Measurements from ENCODE around the gene RAB3D. TPM values are rescaled to one million over a fixed set of nuclear protein-coding genes. Genes with fewer than 3 reads are reported as not detected.

Gene RAB3D
- total RNA-seq, 1 donor from 2014 or later: 43.9 TPM

DNA sequence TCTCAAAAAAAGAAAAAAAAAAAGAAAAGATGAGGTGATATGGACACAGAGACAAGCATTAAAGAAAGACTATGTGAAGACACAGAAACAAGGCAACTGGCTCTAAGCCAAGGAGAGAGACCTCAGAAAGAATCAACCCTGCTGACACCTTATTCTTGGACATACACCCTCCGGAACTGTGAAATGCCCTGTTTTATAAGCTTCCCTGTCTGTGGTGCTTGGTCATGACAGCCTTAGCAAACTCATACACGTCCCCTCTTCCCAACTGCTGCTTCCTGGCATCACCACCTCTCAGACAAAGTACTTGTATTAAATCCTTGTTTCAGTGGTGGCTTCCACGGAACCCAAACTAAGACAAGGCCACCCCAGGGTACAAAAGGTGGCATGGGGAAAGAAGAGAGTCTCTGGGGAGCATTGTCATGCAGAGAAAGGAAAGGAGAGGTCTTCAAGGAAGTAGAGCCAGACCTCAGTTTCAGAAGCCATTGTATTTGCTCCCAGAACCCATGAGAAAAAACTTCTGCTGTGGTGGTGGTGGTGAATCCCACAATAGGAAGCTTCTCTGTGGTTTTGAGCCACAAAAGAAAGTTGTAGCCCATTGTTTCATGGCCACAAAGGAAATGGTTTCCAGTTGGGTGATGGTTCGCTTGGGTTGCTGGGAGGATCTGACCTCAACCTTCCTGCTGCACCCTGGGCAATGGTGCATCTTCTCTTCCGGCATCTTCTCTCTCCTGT, 59.8 kb downstream of the RAB3D start:
- H3K36me3 Mint-ChIP-seq (ENCODE audit: insufficient read depth): no peaks in the 10 kb centered on the region
- no peak for DNase-seq (ENCODE audit: low spot score, unreplicated experiment)
- no peak overlapping the region for H3K27ac Mint-ChIP-seq
- TF ChIP-seq, protein P1, sequence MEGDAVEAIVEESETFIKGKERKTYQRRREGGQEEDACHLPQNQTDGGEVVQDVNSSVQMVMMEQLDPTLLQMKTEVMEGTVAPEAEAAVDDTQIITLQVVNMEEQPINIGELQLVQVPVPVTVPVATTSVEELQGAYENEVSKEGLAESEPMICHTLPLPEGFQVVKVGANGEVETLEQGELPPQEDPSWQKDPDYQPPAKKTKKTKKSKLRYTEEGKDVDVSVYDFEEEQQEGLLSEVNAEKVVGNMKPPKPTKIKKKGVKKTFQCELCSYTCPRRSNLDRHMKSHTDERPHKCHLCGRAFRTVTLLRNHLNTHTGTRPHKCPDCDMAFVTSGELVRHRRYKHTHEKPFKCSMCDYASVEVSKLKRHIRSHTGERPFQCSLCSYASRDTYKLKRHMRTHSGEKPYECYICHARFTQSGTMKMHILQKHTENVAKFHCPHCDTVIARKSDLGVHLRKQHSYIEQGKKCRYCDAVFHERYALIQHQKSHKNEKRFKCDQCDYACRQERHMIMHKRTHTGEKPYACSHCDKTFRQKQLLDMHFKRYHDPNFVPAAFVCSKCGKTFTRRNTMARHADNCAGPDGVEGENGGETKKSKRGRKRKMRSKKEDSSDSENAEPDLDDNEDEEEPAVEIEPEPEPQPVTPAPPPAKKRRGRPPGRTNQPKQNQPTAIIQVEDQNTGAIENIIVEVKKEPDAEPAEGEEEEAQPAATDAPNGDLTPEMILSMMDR (IDR thresholded peaks at IDR 0.05; ENCODE audit: unreplicated experiment): no peak
- H3K4me3 Mint-ChIP-seq (ENCODE audit: low read depth): no peak overlapping the region
- H3K27me3 Mint-ChIP-seq: no peaks in the 10 kb centered on the region
- peaks cover 2% of the 10 kb centered on the region for H3K9me3 Mint-ChIP-seq (ENCODE audit: low read depth)
- H3K4me1 Mint-ChIP-seq (ENCODE audit: low read depth): no peaks in the 10 kb centered on the region

- Mint-ChIP-seq H3K27ac (no peak overlapping the region), H3K36me3 (ENCODE audit: insufficient read depth) (no peaks in the 10 kb centered on the region), H3K4me1 (ENCODE audit: low read depth) (no peaks in the 10 kb centered on the region), H3K27me3 (no peaks in the 10 kb centered on the region), H3K4me3 (ENCODE audit: low read depth) (no peak overlapping the region), H3K9me3 (ENCODE audit: low read depth) (peaks cover 2% of the 10 kb centered on the region)
- no peak for DNase-seq (ENCODE audit: low spot score, unreplicated experiment)
- TF ChIP-seq, protein P1 (IDR thresholded peaks at IDR 0.05; ENCODE audit: unreplicated experiment): no peak
These were observed 60.8 kb downstream of the RAB3D start for GRCh38 chr19:11278670-11279069.

GRCh38 chr19:11274533-11275086, 64.8 kb downstream of the RAB3D start:
- Mint-ChIP-seq H3K36me3 (ENCODE audit: insufficient read depth) (no peaks in the 10 kb centered on the region), H3K4me1 (ENCODE audit: low read depth) (no peaks in the 10 kb centered on the region), H3K4me3 (ENCODE audit: low read depth) (no peak overlapping the region), H3K27ac (no peak overlapping the region), H3K27me3 (no peaks in the 10 kb centered on the region), H3K9me3 (ENCODE audit: low read depth) (peaks cover 2% of the 10 kb centered on the region)
- TF ChIP-seq, protein P1 (IDR thresholded peaks at IDR 0.05; ENCODE audit: unreplicated experiment): no peak
- no peak for DNase-seq (ENCODE audit: low spot score, unreplicated experiment)

- Mint-ChIP-seq H3K4me3 (ENCODE audit: low read depth) (no peak overlapping the region), H3K27ac (no peak overlapping the region), H3K9me3 (ENCODE audit: low read depth) (peaks cover 2% of the 10 kb centered on the region), H3K36me3 (ENCODE audit: insufficient read depth) (no peaks in the 10 kb centered on the region), H3K4me1 (ENCODE audit: low read depth) (no peaks in the 10 kb centered on the region), H3K27me3 (no peaks in the 10 kb centered on the region)
- TF ChIP-seq, protein P1 (IDR thresholded peaks at IDR 0.05; ENCODE audit: unreplicated experiment): no peak
- no peak for DNase-seq (ENCODE audit: low spot score, unreplicated experiment)
These were observed 65.5 kb downstream of the RAB3D start for GRCh38 chr19:11273989-11274388.

DNA sequence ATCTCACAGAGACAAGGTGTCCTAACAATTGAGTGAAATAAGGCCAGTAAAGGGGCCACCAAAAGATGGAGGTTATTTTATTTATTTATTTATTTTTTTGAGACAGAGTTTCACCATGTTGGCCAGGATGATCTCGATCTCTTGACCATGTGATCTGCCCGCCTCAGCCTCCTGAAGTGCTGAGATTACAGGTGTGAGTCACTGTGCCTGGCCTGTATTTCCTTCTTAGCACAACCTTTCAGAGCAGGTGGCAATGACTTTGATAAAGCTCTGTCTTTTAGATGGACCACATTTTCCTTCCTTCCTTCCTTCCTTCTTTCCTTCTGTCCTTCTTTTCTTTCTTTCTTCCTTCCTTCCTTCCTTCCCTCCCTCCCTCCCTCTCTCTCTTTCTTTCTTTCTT, 66.2 kb downstream of the RAB3D start:
- Mint-ChIP-seq H3K4me3 (ENCODE audit: low read depth) (no peak overlapping the region), H3K27ac (no peak overlapping the region), H3K27me3 (no peaks in the 10 kb centered on the region), H3K9me3 (ENCODE audit: low read depth) (peaks cover 2% of the 10 kb centered on the region), H3K4me1 (ENCODE audit: low read depth) (no peaks in the 10 kb centered on the region), H3K36me3 (ENCODE audit: insufficient read depth) (no peaks in the 10 kb centered on the region)
- TF ChIP-seq, protein P1 (IDR thresholded peaks at IDR 0.05; ENCODE audit: unreplicated experiment): no peak
- no peak for DNase-seq (ENCODE audit: low spot score, unreplicated experiment)

Other genes starting within 250 kb of the RAB3D start
- 22.8 and 24.3 TPM in 2 replicates for gene SPC24, start 183.9 kb downstream of the RAB3D start, total RNA-seq
- gene KANK2, start 142.1 kb downstream of the RAB3D start, total RNA-seq: 27.6 and 29.1 TPM in 2 replicates
- gene ANGPTL8, start 100.0 kb downstream of the RAB3D start, total RNA-seq: not detected in 2 replicates
- gene DOCK6, start 77.1 kb downstream of the RAB3D start, total RNA-seq: 88.0 and 89.1 TPM in 2 replicates
- gene TSPAN16, start 43.5 kb downstream of the RAB3D start, total RNA-seq: not detected in 2 replicates
- 49.8 and 51.1 TPM in 2 replicates for gene TMEM205, start 6.6 kb upstream of the RAB3D start, total RNA-seq
- 25.0 and 27.6 TPM in 2 replicates for gene CCDC159, start 6.9 kb upstream of the RAB3D start, total RNA-seq
- 7.9 and 10.1 TPM in 2 replicates for gene PLPPR2, start 15.8 kb upstream of the RAB3D start, total RNA-seq
- 3.2 and 3.3 TPM in 2 replicates for gene SWSAP1, start 35.0 kb upstream of the RAB3D start, total RNA-seq
- 53.6 and 56.7 TPM in 2 replicates for gene EPOR, start 44.7 kb upstream of the RAB3D start, total RNA-seq
- gene RGL3, start 79.7 kb upstream of the RAB3D start, total RNA-seq: 266 and 284 TPM in 2 replicates
- gene ODAD3, start 95.5 kb upstream of the RAB3D start, total RNA-seq: 1.8 and 2.2 TPM in 2 replicates
- gene PRKCSH, start 96.0 kb upstream of the RAB3D start, total RNA-seq: 409 and 437 TPM in 2 replicates
- 0.87 and 1.4 TPM in 2 replicates for gene ELAVL3, start 141.4 kb upstream of the RAB3D start, total RNA-seq
- 17.6 and 21.8 TPM in 2 replicates for gene ZNF653, start 166.2 kb upstream of the RAB3D start, total RNA-seq
- gene ECSIT, start 189.5 kb upstream of the RAB3D start, total RNA-seq: 36.1 and 38.5 TPM in 2 replicates
- 3.2 and 9.0 TPM in 2 replicates for gene CNN1, start 199.2 kb upstream of the RAB3D start, total RNA-seq
- 48.7 and 56.5 TPM in 2 replicates for gene ELOF1, start 219.6 kb upstream of the RAB3D start, total RNA-seq
- 1.6 and 2.7 TPM in 2 replicates for gene ACP5, start 238.0 kb upstream of the RAB3D start, total RNA-seq

Data from progenitor cell of endocrine pancreas (in vitro differentiated cells).